OCI-LY7 (cell line): ENCODE measurements around the gene CCNK.

Experiments
- CTCF ChIP-seq: fragments of 200-600 bp; sonication (generic); conservative IDR thresholded peaks from 2 replicates; pipeline ENCODE4 v1.5.1; 2014; ENCODE audit warnings: mild to moderate bottlenecking, antibody characterized with exemption, low read length, moderate library complexity, mixed read lengths
- EZH2phosphoT487 ChIP-seq: fragments of 200-600 bp; sonication (generic); IDR thresholded peaks from 2 replicates; pipeline ENCODE4 v1.6.1; 2018; ENCODE audit warnings: low read depth, borderline replicate concordance, mild to moderate bottlenecking, mixed run types, antibody characterized with exemption, low read length, moderate library complexity, mixed read lengths

- TF ChIP-seq CTCF (no peak), EZH2phosphoT487 (no peak)
These were observed 29.4 kb downstream of the CCNK start for GRCh38 chr14:99510556-99511139.
